ENCODE measurements around the gene SLC34A3. TPM values are rescaled to one million over a fixed set of nuclear protein-coding genes. Genes with fewer than 3 reads are reported as not detected.

The SLC34A3 gene
- total and polyA plus RNA-seq, 2 experiments from 2014 or later, result not detected

- Histone ChIP-seq H3K36me3 (no peaks in the 10 kb centered on the region), H3K27ac (no peak overlapping the region), H3K9me3 (ENCODE audit: low read depth) (no peaks in the 10 kb centered on the region), H3K27me3 (no peaks in the 10 kb centered on the region), H3K4me1 (ENCODE audit: low read depth) (peaks cover 3% of the 10 kb centered on the region), H3K4me3 (no peak overlapping the region)
- TF ChIP-seq CTCF (IDR thresholded peaks at IDR 0.05; ENCODE audit: low read depth, low read length), result no peak
- no peak for DNase-seq (ENCODE audit: low read depth in 1 of 2, low spot score in 1 of 2)
Measured at GRCh38 chr9:137229903-137230704, 597 bp upstream of the SLC34A3 start.

- DNase-seq (ENCODE audit: low read depth in 1 of 2, low spot score in 1 of 2), result no peak
- H3K36me3 ChIP-seq, result no peaks in the 10 kb centered on the region
- H3K4me3 ChIP-seq, result no peak overlapping the region
- H3K9me3 ChIP-seq (ENCODE audit: low read depth), result no peaks in the 10 kb centered on the region
- no peaks in the 10 kb centered on the region for H3K27me3 ChIP-seq
- TF ChIP-seq CTCF (IDR thresholded peaks at IDR 0.05; ENCODE audit: low read depth, low read length), result no peak
- peaks cover 13% of the 10 kb centered on the region for H3K4me1 ChIP-seq (ENCODE audit: low read depth)
- H3K27ac ChIP-seq, result no peak overlapping the region
Measured at GRCh38 chr9:137231372-137232039, 805 bp downstream of the SLC34A3 start.

GRCh38 chr9:137232101-137232500 is 1.4 kb downstream of the SLC34A3 start:
- no peaks in the 10 kb centered on the region for H3K9me3 ChIP-seq (ENCODE audit: low read depth)
- no peak overlapping the region for H3K27ac ChIP-seq
- H3K27me3 ChIP-seq, result no peaks in the 10 kb centered on the region
- H3K36me3 ChIP-seq, result no peaks in the 10 kb centered on the region
- DNase-seq (ENCODE audit: low read depth in 1 of 2, low spot score in 1 of 2), result no peak
- TF ChIP-seq CTCF (IDR thresholded peaks at IDR 0.05; ENCODE audit: low read depth, low read length), result no peak
- no peak overlapping the region for H3K4me3 ChIP-seq
- H3K4me1 ChIP-seq (ENCODE audit: low read depth), result peaks cover 16% of the 10 kb centered on the region

GRCh38 chr9:137232510-137232909 is 1.8 kb downstream of the SLC34A3 start:
- DNase-seq (ENCODE audit: low read depth in 1 of 2, low spot score in 1 of 2), result no peak

More at GRCh38 chr9:137232510-137232909, 1.8 kb downstream of the SLC34A3 start:
- no peak overlapping the region for H3K27ac ChIP-seq
- no peaks in the 10 kb centered on the region for H3K9me3 ChIP-seq (ENCODE audit: low read depth)
- no peaks in the 10 kb centered on the region for H3K36me3 ChIP-seq
- TF ChIP-seq CTCF (IDR thresholded peaks at IDR 0.05; ENCODE audit: low read depth, low read length), result no peak
- H3K27me3 ChIP-seq, result no peaks in the 10 kb centered on the region
- H3K4me1 ChIP-seq (ENCODE audit: low read depth), result peaks cover 17% of the 10 kb centered on the region
- no peak overlapping the region for H3K4me3 ChIP-seq

Measured in cardiac muscle cell (in vitro differentiated cells and primary cell).